HepG2 (cell line): ENCODE results near the gene GNG3. TPM values are rescaled to one million over a fixed set of nuclear protein-coding genes. Genes with fewer than 3 reads are reported as not detected.

Source experiments
- DBP ChIP-seq: sonication (generic); formaldehyde crosslinking; IDR thresholded peaks from 2 replicates; pipeline ENCODE4 v1.4.0; 2020; ENCODE audit warnings: missing genetic modification reagents; ENCODE audit errors: not compliant biosample characterization
- HMGA1 ChIP-seq: sonication (generic); formaldehyde crosslinking; conservative IDR thresholded peaks from 2 replicates; pipeline ENCODE4 v1.4.0; 2020; ENCODE audit warnings: missing genetic modification reagents
- HOXA5 ChIP-seq: sonication (generic); formaldehyde crosslinking; IDR thresholded peaks from 2 replicates; pipeline ENCODE4 v1.4.0; 2020; ENCODE audit warnings: missing genetic modification reagents
- LCORL ChIP-seq, 2 experiments: fragments of 450-650 bp in 1 of 2; sonication (generic) in 1 of 2; formaldehyde crosslinking in 1 of 2; IDR thresholded peaks; 2 replicates each; pipeline versions ENCODE4 v1.5.0 to v1.6.1; 2017 to 2020; ENCODE audit warnings: antibody characterized with exemption in 1 of 2, missing genetic modification reagents in 1 of 2
- MED1 ChIP-seq: sonication (generic); formaldehyde crosslinking; IDR thresholded peaks from 2 replicates; pipeline ENCODE4 v1.4.0; 2020; ENCODE audit warnings: missing genetic modification reagents
- MIXL1 ChIP-seq: IDR thresholded peaks from 2 replicates; pipeline ENCODE4 v1.6.1; 2016
- NCOA2 ChIP-seq: sonication (generic); formaldehyde crosslinking; IDR thresholded peaks from 2 replicates; pipeline ENCODE4 v1.8.0; 2022; ENCODE audit warnings: inconsistent platforms
- SIN3A ChIP-seq: IDR thresholded peaks from 2 replicates; pipeline ENCODE4 v1.6.1; 2011; ENCODE audit warnings: low read depth, mild to moderate bottlenecking, control low read depth, low read length, borderline replicate concordance
- SNAPC4 ChIP-seq: sonication (generic); formaldehyde crosslinking; IDR thresholded peaks from 2 replicates; pipeline ENCODE4 v1.4.0; 2020; ENCODE audit warnings: mild to moderate bottlenecking, missing genetic modification reagents
- SSRP1 ChIP-seq: IDR thresholded peaks from 2 replicates; pipeline ENCODE4 v1.6.1; 2016; ENCODE audit warnings: control low read depth
- TP53 ChIP-seq: sonication (generic); formaldehyde crosslinking; conservative IDR thresholded peaks from 2 replicates; pipeline ENCODE4 v1.4.0; 2020; ENCODE audit warnings: missing genetic modification reagents
- ZBTB25 ChIP-seq: IDR thresholded peaks from 2 replicates; pipeline ENCODE4 v1.6.1; 2018; ENCODE audit warnings: missing genetic modification reagents
- ZNF331 ChIP-seq: sonication (generic); formaldehyde crosslinking; IDR thresholded peaks from 2 replicates; pipeline ENCODE4 v1.4.0; 2020; ENCODE audit warnings: missing genetic modification reagents
- ZNF652 ChIP-seq: IDR thresholded peaks from 2 replicates; pipeline ENCODE4 v1.6.1; 2016; ENCODE audit warnings: low read depth, borderline replicate concordance
- ZNF782 ChIP-seq: sonication (generic); formaldehyde crosslinking; IDR thresholded peaks from 2 replicates; pipeline ENCODE4 v1.4.0; 2020; ENCODE audit warnings: missing genetic modification reagents, mild to moderate bottlenecking, borderline replicate concordance
- ZNF800 ChIP-seq: sonication (generic); formaldehyde crosslinking; IDR thresholded peaks from 2 replicates; pipeline ENCODE4 v1.4.0; 2020; ENCODE audit warnings: missing genetic modification reagents
- ZSCAN20 ChIP-seq: sonication (generic); formaldehyde crosslinking; IDR thresholded peaks from 2 replicates; pipeline ENCODE4 v1.4.0; 2020; ENCODE audit warnings: missing genetic modification reagents, mild to moderate bottlenecking, borderline replicate concordance
- polyA plus RNA-seq, 8 experiments: library from polyadenylated mRNA; depleted of rRNA in 3 of 8; stranded (reverse) in 7 of 8; unstranded in 1 of 8; fragments of >200 nt; fragmentation: Illumina TruSeq in 4 of 8; extraction: Trizol in 4 of 8; gene quantifications; 2 replicates each; pipeline versions ENCODE4 v1.2.1 to v1.2.3, GENCODE V29; 2011 to 2016; ENCODE audit warnings: low read depth in 4 of 8, missing spikeins in 1 of 8, mixed read lengths in 1 of 8; ENCODE audit not compliant: insufficient read depth in 1 of 8
- total RNA-seq, 5 experiments: library from RNA; depleted of rRNA; stranded (reverse); fragments of >200 nt; fragmentation: Illumina TruSeq; extraction: Trizol; gene quantifications; 2 replicates each; pipeline ENCODE4 v1.2.3, GENCODE V29; 2016; ENCODE audit warnings: low read depth in 1 of 5
- TF ChIP-seq, protein P1 (sequence below): sonication (generic); formaldehyde crosslinking; IDR thresholded peaks from 2 replicates; pipeline ENCODE4 v1.4.0; 2020; ENCODE audit warnings: missing genetic modification reagents

GNG3 gene
- total and polyA plus RNA-seq, 2 of the 13 experiments (the other 11 are each of a cell fraction or from before 2014, with no cell fraction given): not detected

DNA sequence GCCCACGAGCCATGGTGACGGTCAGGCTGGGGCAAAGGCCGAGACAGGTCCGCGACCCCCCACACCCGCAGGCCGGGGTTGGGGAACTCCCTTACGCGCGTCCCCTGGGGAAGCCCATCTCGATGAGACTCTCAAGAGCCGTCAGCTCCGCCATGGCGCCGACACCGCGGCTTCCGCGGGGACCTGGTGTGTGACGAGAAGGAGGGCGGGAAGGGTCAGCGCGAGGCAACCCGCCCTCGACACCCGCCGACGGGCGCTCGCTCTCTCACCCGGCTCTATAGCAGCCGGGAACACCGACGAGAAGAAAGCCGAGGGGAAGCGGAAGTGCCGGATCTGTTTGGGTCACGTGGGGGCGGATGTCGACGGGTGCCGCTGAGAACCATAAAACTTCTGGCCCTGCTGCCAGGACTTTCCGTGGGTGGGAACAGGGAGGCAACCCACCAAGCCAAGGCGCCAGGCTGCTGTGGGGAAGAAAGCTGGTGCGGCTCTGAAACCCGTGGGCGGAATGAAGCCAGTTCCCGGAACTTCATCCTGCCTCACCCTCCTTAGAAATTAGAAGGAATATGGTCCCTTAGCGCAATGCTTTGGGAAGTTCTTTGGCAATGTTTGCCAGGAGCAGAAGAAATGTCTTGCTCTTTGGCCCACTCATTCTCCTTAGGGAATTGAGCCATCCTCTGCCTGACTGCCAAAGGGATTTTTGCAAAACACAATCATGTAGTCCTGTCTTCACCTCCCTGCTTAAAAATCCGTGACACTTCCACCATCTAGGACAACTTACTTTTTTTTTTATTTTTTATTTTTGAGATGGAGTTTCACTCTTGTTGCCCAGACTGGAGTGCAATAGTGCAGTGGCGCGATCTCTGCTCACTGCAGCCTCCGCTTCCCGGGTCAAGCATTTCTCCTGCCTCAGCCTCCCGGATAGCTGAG, 28.4 kb upstream of the GNG3 start, which contains the start of gene UBXN1 (continued):
- peak; percentile 92; the same call in 1 of the 2 replicates for TF ChIP-seq SIN3A
- peak; percentile 52 for TF ChIP-seq NCOA2 (CRISPR knock-in tag)
- TF ChIP-seq LCORL (IDR thresholded peaks at IDR 0.05): no peak
- TF ChIP-seq LCORL (CRISPR knock-in tag; IDR thresholded peaks at IDR 0.05): peak; percentile 76
- TF ChIP-seq ZBTB25 (CRISPR knock-in tag): 0 out of 2 replicates have a peak, but pooled peaks have one; percentile 39
- TF ChIP-seq MED1 (CRISPR knock-in tag): peak; percentile 57; the same call in 1 of the 2 replicates
- 0 out of 2 replicates have a peak, but pooled peaks have one; percentile 12 for TF ChIP-seq ZSCAN20 (CRISPR knock-in tag)
- no peak for TF ChIP-seq HOXA5 (CRISPR knock-in tag)
- no peak for TF ChIP-seq ZNF652
- TF ChIP-seq TP53 (CRISPR knock-in tag): no peak
- TF ChIP-seq ZNF782 (CRISPR knock-in tag): peak; percentile 75; the same call in 1 of the 2 replicates
- TF ChIP-seq, protein P1, sequence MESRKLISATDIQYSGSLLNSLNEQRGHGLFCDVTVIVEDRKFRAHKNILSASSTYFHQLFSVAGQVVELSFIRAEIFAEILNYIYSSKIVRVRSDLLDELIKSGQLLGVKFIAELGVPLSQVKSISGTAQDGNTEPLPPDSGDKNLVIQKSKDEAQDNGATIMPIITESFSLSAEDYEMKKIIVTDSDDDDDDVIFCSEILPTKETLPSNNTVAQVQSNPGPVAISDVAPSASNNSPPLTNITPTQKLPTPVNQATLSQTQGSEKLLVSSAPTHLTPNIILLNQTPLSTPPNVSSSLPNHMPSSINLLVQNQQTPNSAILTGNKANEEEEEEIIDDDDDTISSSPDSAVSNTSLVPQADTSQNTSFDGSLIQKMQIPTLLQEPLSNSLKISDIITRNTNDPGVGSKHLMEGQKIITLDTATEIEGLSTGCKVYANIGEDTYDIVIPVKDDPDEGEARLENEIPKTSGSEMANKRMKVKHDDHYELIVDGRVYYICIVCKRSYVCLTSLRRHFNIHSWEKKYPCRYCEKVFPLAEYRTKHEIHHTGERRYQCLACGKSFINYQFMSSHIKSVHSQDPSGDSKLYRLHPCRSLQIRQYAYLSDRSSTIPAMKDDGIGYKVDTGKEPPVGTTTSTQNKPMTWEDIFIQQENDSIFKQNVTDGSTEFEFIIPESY (CRISPR knock-in tag): peak; percentile 9; the same call in 1 of the 2 replicates
- TF ChIP-seq SSRP1 (CRISPR knock-in tag): no peak
- TF ChIP-seq SNAPC4 (CRISPR knock-in tag): peak; percentile 72; the same call in 1 of the 2 replicates
- no peak for TF ChIP-seq ZNF800 (CRISPR knock-in tag)
- TF ChIP-seq HMGA1 (CRISPR knock-in tag): no peak
- TF ChIP-seq ZNF331 (CRISPR knock-in tag): no peak
- TF ChIP-seq DBP (CRISPR knock-in tag): no peak
- peak; percentile 69; the same call in 1 of the 2 replicates for TF ChIP-seq MIXL1 (CRISPR knock-in tag)
